Activated naive CD8-positive, alpha-beta T cell treated with anti-CD3 and anti-CD28 coated beads, Interleukin-2, amount 50 U/mL, for 24 hours (primary cell): ENCODE measurements around the gene RIOK3.
A peak's percentile ranks its signal among the peaks of the same experiment; 100 is the strongest.

ENCODE experiments used
- ATAC-seq: fragments of 150-1000 bp; cut with Tn5 transposase; one replicate; pipeline ENCODE4 v1.10.0; 2021
- DNase-seq: peaks from one replicate; pipeline ENCODE4 v3.0.0; 2021
- H3K27ac Mint-ChIP-seq: one replicate; pipeline ENCODE4 v1.8.0; 2021; ENCODE audit warnings: mild to moderate bottlenecking, mixed read lengths
- H3K27me3 Mint-ChIP-seq: one replicate; pipeline ENCODE4 v1.8.0; 2021; ENCODE audit warnings: mixed read lengths
- H3K36me3 Mint-ChIP-seq: one replicate; pipeline ENCODE4 v1.8.0; 2021; ENCODE audit warnings: low read depth, mixed read lengths
- H3K4me1 Mint-ChIP-seq: one replicate; pipeline ENCODE4 v1.8.0; 2021; ENCODE audit warnings: mixed read lengths
- H3K4me3 Mint-ChIP-seq: one replicate; pipeline ENCODE4 v1.8.0; 2021; ENCODE audit warnings: mild to moderate bottlenecking, moderate library complexity, mixed read lengths
- H3K9me3 Mint-ChIP-seq: one replicate; pipeline ENCODE4 v1.8.0; 2021; ENCODE audit warnings: mixed read lengths

Gene RIOK3

DNA sequence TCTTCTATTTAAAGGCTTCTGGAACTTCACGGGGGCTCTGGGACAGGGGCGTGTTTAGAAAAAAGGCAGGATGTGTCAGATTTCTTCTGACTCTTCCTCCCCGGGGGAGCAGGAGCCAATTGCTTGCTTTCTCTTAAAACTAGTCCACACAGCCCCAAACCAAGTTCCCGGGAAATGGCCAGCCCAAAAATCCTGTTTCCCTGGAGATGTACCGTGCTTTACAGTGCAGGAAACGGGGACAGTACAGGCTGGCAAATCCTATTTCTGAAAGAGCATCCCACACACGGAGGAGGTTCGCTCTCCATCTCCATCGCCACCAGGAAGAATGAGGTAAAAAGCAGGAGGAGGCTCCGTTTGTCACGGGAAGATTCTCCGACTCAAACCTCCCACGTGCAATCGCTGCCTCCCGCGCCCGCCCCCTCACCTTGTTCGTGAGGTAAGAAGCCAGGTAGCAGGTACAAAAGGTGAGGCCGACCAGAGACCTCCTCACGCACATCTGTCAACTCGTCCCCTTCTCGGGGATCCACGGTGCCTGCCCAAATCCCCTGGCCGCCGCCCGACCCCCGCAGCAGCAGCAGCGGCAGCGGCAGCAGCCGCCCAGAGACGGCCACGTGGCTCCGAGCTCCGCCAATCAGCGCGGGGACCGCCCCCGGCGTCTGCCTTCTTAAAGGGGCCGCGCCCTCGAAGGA lies 15.6 kb upstream of the RIOK3 start:
- no peaks in the 10 kb centered on the region for H3K27me3 Mint-ChIP-seq
- ATAC-seq (peak; percentile 90), DNase-seq (peak; percentile 87)
- H3K27ac Mint-ChIP-seq: peak overlapping the region; percentile 85
- peaks cover 22% of the 10 kb centered on the region for H3K4me1 Mint-ChIP-seq
- peak overlapping the region; percentile 88 for H3K4me3 Mint-ChIP-seq
- H3K36me3 Mint-ChIP-seq: no peaks in the 10 kb centered on the region
- peaks cover 6% of the 10 kb centered on the region for H3K9me3 Mint-ChIP-seq

DNA sequence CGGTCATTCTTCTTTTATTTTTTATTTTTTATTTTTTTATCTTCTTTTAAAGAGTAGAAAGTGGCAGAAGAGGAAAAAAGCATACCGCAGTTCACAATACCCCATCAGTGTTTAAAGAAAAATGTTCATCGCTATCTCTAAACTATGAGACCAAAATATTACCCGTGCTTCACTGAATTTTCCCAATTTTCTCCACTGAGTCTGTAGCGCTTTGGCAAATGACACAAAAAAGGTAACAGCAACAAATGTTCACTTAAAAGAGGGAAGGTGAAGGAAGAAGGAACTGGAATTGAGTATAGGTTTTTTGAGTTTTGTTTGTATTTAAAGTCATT lies 15.1 kb upstream of the RIOK3 start:
- Mint-ChIP-seq H3K9me3 (peaks cover 6% of the 10 kb centered on the region), H3K36me3 (no peaks in the 10 kb centered on the region), H3K27me3 (no peaks in the 10 kb centered on the region), H3K4me1 (peaks cover 22% of the 10 kb centered on the region), H3K27ac (peak overlapping the region; percentile 85), H3K4me3 (peak overlapping the region; percentile 88)
- no peak for DNase-seq
- no peak for ATAC-seq

DNA sequence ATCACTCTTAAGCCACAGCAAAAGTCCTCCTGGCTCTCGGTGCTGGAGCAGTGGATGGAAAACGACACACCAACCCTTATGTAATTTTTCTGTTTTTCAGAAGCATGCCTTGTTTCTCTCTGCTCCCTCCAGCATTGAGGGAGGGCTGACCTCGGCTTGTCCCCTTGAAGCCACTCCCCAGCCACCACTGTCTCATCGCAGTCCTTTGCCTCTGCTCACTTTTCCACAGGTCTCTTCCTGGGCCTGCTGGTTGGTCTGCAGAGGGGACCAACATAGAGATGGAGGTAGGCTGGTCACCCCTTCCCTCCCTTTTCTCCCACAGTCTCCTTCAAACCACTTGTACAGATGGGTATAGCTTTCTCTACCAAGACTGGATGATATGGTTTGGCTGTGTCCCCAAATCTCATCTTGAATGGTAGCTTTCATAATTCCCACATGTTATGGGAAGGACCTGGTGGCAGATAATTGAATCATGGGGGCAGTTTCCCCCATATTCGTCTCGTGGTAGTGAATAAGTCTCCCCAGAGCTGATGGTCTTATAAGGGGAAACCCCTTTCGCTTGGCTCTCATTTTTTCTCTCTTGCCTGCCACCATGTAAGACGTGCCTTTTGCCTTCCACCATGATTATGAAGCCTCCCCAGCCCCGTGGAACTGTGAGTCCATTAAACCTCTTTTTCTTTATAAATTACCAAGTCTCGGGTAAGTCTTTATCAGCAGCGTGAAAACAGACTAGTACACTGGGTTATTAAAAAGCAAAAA lies 14.3 kb upstream of the RIOK3 start:
- Mint-ChIP-seq H3K4me3 (peak overlapping the region; percentile 88), H3K27me3 (no peaks in the 10 kb centered on the region), H3K36me3 (no peaks in the 10 kb centered on the region), H3K27ac (no peak overlapping the region), H3K4me1 (peaks cover 22% of the 10 kb centered on the region), H3K9me3 (peaks cover 6% of the 10 kb centered on the region)
- ATAC-seq (peak; percentile 48), DNase-seq (no peak)

DNA sequence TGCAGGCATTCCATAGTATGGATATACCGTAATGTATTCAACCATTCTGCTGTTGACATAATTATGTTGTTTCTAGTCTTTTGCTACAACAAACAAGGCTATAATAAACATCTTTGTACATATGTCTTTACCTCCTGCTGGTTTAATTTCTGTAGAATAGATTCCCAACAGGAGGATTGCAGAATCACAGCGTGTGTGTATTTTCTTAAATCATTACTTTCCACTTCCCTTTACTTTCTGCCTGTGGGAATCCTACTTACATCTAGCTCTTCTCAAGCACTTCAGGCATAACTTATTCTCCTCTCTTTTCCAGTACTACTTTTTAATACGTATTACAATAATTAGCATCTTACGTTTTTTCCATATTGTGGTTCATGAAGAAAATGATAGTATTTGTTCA lies 13.0 kb upstream of the RIOK3 start:
- ATAC-seq (no peak), DNase-seq (no peak)
- Mint-ChIP-seq H3K4me1 (peaks cover 22% of the 10 kb centered on the region), H3K36me3 (no peaks in the 10 kb centered on the region), H3K9me3 (peaks cover 6% of the 10 kb centered on the region), H3K27me3 (no peaks in the 10 kb centered on the region), H3K27ac (no peak overlapping the region), H3K4me3 (no peak overlapping the region)

DNA sequence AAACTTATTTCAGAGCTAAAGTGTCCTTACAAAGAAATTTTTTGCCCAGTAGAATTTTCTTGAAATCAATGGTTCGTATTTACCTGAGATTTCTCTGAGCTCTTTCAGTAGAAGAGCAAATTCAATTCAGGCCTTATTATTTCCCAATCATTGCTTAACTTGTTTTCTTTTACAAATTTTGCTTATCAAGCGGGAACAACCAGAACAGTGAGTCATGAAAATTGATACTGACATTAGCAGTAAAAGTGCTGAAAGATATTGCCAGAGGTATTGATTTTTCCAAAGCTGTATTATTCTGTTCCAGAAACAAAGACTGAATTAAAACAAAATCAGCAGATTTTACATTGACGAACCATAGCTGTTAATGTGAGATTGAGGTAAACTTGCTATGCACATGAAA lies 10.1 kb upstream of the RIOK3 start:
- no peak for ATAC-seq
- Mint-ChIP-seq H3K27ac (no peak overlapping the region), H3K9me3 (peaks cover 6% of the 10 kb centered on the region), H3K36me3 (no peaks in the 10 kb centered on the region), H3K27me3 (no peaks in the 10 kb centered on the region), H3K4me1 (peaks cover 15% of the 10 kb centered on the region), H3K4me3 (no peak overlapping the region)
- no peak for DNase-seq

DNA sequence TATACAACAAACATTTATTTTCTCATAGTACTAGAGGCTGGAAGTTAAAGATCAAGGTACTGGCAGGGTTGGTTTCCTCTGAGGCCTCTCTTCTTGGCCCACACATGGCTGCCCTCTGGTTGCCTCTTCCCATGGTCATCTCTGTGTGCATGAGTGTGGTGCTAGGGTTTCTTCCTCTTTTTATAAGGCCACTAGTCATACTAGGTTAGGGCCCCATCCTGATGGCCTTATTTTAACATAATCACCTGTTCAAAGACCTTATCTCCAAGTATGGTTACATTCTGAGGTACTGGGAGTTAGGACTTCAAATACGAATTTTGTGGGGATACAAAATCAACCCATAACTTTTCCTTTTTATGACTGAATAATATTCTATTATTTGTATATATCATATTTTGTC lies 4.8 kb upstream of the RIOK3 start:
- Mint-ChIP-seq H3K27ac (no peak overlapping the region), H3K36me3 (no peaks in the 10 kb centered on the region), H3K27me3 (no peaks in the 10 kb centered on the region), H3K4me1 (peaks cover 19% of the 10 kb centered on the region), H3K4me3 (no peak overlapping the region), H3K9me3 (no peaks in the 10 kb centered on the region)
- ATAC-seq (no peak), DNase-seq (no peak)

DNA sequence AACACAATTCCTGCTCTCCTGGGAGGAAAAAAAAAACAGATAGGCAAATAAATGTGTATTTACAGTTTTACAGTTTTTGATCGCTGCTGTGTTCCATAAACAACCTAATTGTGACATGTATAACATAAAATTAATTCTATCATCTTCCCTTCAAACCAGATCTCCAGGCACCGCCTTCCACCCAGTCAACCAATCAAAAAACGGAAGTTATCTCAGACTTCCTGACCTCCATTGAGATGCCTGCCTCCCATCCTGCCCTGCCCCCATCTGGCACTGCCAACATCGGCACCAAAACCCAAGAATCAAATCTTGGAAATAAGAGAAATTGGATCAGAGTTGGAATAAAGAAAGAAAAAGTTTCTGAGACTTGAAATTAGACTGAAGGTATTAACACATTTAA lies 3.1 kb upstream of the RIOK3 start:
- Mint-ChIP-seq H3K36me3 (peaks cover 4% of the 10 kb centered on the region), H3K4me3 (no peak overlapping the region), H3K9me3 (no peaks in the 10 kb centered on the region), H3K27ac (no peak overlapping the region), H3K27me3 (no peaks in the 10 kb centered on the region), H3K4me1 (peaks cover 31% of the 10 kb centered on the region)
- DNase-seq (no peak), ATAC-seq (no peak)

DNA sequence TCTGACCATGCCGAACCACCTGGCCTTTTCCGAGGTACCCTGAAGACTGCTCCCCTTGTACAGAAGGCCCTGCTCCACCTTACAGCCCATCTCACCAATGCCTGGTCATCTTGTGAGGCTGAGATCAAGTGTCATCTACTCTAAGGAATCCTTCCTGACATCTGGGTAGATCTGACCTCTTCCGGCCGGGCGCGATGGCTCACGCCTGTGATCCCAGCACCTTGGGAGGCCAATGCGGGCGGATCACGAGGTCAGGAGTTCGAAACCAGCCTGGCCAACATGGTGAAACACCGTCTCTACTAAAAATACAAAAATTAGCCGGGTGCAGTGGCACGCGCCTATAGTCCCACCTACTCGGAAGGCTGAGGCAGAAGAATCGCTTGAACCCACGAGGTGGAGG lies 2.1 kb upstream of the RIOK3 start:
- Mint-ChIP-seq H3K36me3 (peaks cover 6% of the 10 kb centered on the region), H3K4me1 (peaks cover 34% of the 10 kb centered on the region), H3K4me3 (no peak overlapping the region), H3K27ac (no peak overlapping the region), H3K27me3 (no peaks in the 10 kb centered on the region), H3K9me3 (no peaks in the 10 kb centered on the region)
- DNase-seq (no peak), ATAC-seq (no peak)

DNA sequence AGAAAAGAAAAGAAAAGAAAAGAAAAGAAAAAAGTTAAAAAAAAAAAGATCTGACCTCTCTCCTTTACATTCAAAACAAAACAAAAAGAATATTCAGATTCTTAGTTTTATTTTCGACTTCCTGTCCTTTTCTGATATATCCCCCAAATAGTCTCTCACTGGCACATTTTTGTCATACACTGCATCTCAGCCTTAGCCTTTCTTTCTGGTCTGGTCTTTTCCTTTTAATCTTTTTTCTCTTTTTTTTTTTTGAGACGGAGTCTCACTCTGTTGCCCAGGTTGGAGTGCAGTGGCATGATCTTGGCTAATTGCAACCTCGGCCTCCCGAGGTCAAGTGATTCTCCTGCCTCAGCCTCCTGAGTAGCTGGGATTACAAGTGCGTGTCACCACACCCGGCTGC lies 1.6 kb upstream of the RIOK3 start:
- Mint-ChIP-seq H3K36me3 (peaks cover 6% of the 10 kb centered on the region), H3K27ac (no peak overlapping the region), H3K4me1 (peaks cover 37% of the 10 kb centered on the region), H3K27me3 (no peaks in the 10 kb centered on the region), H3K9me3 (no peaks in the 10 kb centered on the region), H3K4me3 (no peak overlapping the region)
- DNase-seq (no peak), ATAC-seq (no peak)

DNA sequence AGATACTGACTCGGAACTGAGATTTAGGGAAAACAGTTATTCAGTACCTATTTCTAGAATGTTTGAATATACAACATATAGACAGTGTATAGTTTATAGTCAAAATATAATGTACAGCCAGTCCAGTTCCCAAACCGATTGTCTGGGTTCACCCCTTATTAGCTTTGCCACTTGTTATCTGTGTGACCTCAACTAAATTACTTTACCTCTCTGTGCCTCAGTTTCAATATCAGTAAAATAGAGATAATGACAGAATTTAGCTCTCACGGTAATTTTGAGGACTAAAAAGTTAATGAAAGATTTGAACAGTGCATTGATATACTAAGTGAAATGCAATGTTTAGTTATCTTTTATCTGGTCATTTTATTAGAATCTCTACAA lies 750 bp upstream of the RIOK3 start:
- H3K36me3 Mint-ChIP-seq: peaks cover 14% of the 10 kb centered on the region
- H3K4me3 Mint-ChIP-seq: peak overlapping the region; percentile 99
- ATAC-seq (no peak), DNase-seq (no peak)
- H3K4me1 Mint-ChIP-seq: peaks cover 46% of the 10 kb centered on the region
- H3K27me3 Mint-ChIP-seq: no peaks in the 10 kb centered on the region
- no peaks in the 10 kb centered on the region for H3K9me3 Mint-ChIP-seq
- peak overlapping the region; percentile 84 for H3K27ac Mint-ChIP-seq

DNA sequence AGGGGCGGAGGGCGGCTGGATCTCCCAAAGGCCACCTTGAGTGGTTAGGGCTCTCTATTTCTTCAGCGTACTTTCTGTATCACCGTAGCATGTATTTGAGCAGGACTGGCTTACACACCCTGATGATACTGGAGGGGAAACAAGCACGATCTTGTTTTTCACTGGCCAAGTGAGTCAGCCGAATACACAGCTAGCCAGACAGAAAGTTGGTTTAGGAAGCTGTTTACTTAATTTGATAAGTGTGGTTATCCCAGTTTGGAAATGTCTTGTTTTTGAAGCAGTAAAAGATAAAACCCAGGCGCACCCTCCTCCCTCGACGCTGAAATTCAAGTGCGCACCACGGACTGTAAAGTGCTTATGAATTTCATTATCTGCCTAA lies 582 bp downstream of the RIOK3 start:
- H3K36me3 Mint-ChIP-seq: peaks cover 15% of the 10 kb centered on the region

DNA sequence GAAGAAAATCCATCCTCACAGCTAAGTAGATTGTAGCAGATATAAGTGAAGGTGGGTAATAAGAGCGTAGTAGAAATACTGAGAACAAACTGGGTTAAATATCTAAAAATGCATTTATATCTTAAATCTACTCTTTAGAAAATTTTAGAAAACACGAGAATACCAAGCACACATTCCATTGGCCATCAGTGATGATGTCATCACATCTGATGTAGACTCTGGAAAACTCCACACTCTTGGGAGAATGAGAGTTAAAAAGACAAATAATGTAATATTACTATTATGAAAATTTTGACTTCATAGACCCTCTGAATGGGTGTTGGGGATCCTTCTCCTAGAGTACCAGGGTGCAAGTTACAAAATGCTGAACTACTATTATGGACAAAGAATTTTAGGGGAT lies 3.7 kb downstream of the RIOK3 start:
- ATAC-seq (no peak), DNase-seq (no peak)
- peak overlapping the region; percentile 8 for H3K4me3 Mint-ChIP-seq
- no peaks in the 10 kb centered on the region for H3K27me3 Mint-ChIP-seq
- H3K4me1 Mint-ChIP-seq: peaks cover 76% of the 10 kb centered on the region
- no peak overlapping the region for H3K27ac Mint-ChIP-seq
- H3K9me3 Mint-ChIP-seq: no peaks in the 10 kb centered on the region
- peaks cover 17% of the 10 kb centered on the region for H3K36me3 Mint-ChIP-seq

More for the DNA sequence above, 582 bp downstream of the RIOK3 start:
- H3K4me1 Mint-ChIP-seq: peaks cover 59% of the 10 kb centered on the region
- peak overlapping the region; percentile 84 for H3K27ac Mint-ChIP-seq
- ATAC-seq (peak; percentile 21), DNase-seq (no peak)
- no peaks in the 10 kb centered on the region for H3K9me3 Mint-ChIP-seq
- H3K27me3 Mint-ChIP-seq: no peaks in the 10 kb centered on the region
- H3K4me3 Mint-ChIP-seq: peak overlapping the region; percentile 99

DNA sequence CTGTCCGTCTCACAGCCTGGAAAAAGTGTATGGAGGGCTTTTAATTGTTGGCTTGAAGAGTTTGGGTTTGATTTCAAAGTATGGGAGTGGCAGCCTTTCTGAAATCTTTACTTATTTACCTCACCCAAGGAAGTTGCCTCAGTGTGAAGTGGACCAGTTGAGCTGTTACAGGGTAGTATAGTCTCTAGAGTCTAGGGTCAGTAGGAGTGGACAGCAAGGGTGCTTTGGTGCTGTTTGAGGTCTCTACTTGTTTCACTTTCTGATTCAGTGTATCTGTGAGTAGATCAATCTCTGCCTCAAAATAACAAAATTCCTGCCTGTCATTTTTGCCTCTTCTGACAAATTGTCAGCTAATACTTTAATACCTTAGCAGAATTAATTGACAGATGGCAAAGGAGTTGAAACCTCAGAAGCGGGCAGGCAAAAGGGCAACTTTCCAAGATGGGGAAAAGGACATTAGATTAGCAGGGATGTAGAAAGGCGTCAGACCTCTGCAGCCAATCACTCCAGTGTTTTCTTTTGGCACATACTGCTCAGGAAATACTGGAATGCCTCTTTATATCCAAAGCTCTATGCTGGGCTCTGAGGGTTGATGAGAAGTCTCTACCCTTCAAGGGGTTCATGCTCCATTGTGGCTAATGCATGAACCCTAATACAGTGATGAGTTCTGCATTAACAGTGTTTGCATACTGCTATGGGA lies 5.9 kb downstream of the RIOK3 start:
- H3K4me3 Mint-ChIP-seq: no peak overlapping the region
- no peak for DNase-seq
- H3K27ac Mint-ChIP-seq: peak overlapping the region; percentile 55
- H3K4me1 Mint-ChIP-seq: peaks cover 66% of the 10 kb centered on the region
- ATAC-seq: no peak
- H3K36me3 Mint-ChIP-seq: peaks cover 34% of the 10 kb centered on the region
- H3K9me3 Mint-ChIP-seq: no peaks in the 10 kb centered on the region
- no peaks in the 10 kb centered on the region for H3K27me3 Mint-ChIP-seq

DNA sequence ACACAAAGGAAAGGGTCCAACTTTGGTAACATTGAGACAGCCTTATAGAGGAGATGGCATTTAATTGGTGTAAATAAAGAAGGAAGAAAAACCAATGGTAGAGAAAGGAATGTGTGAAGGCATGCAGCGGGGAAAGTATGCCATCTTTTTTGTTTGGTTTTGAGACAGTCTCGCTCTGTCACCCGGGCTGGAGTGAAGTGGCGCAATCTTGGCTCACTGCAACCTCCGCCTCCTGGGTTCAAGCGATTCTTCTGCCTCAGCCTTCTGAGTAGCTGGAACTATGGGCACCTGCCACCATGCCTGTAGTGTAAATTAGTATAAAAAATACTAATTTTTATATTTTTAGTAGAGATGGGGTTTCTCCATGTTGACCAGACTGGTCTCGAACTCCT lies 6.4 kb downstream of the RIOK3 start:
- no peaks in the 10 kb centered on the region for H3K9me3 Mint-ChIP-seq
- peaks cover 35% of the 10 kb centered on the region for H3K36me3 Mint-ChIP-seq
- ATAC-seq (no peak), DNase-seq (no peak)
- no peak overlapping the region for H3K27ac Mint-ChIP-seq
- H3K4me3 Mint-ChIP-seq: no peak overlapping the region
- H3K4me1 Mint-ChIP-seq: peaks cover 61% of the 10 kb centered on the region
- no peaks in the 10 kb centered on the region for H3K27me3 Mint-ChIP-seq
